Measurements from ENCODE around the gene PLS1.

Gene PLS1

DNA sequence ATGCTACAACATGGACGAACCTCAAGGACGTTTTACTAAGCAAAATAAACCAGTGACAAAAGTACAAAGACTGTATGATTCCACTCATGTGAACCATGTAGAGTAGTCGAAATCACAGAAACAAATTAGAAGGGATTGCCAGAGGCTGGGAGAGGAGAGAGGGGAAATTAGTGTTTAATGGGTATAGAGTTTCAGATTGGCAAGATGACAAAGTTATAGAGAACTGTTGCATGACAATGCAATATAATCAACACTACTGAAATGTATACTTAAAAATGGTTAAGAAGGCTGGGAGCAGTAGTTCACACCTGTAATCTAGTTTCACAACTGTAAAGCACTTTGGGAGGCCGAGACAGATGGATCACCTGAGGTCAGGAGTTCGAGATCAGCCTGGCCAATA, 36.9 kb downstream of the PLS1 start:
- Histone ChIP-seq H3K79me2 (ENCODE audit: control insufficient read depth, low read length) (no peaks in the 10 kb centered on the region), H3K9me3 (ENCODE audit: control insufficient read depth, insufficient read depth, low read length) (no peaks in the 10 kb centered on the region), H3K4me2 (ENCODE audit: low read length) (no peak overlapping the region), H3K9me2 (replicated peaks; ENCODE audit: control insufficient read depth, low read length) (no peaks in the 10 kb centered on the region), H3K4me1 (ENCODE audit: control insufficient read depth, low read length) (peaks cover 34% of the 10 kb centered on the region), H3K27ac (ENCODE audit: low read depth, low read length) (no peak overlapping the region), H3K4me3 (ENCODE audit: low read length) (no peak overlapping the region), H3K36me3 (ENCODE audit: control insufficient read depth, low read length) (no peaks in the 10 kb centered on the region), H3K27me3 (ENCODE audit: control insufficient read depth, low read length) (no peaks in the 10 kb centered on the region), H3F3A (ENCODE audit: control insufficient read depth, insufficient read depth) (no peaks in the 10 kb centered on the region), H4K20me1 (ENCODE audit: control insufficient read depth, insufficient read depth, low read depth, low read length) (no peaks in the 10 kb centered on the region)
- TF ChIP-seq, protein P1, sequence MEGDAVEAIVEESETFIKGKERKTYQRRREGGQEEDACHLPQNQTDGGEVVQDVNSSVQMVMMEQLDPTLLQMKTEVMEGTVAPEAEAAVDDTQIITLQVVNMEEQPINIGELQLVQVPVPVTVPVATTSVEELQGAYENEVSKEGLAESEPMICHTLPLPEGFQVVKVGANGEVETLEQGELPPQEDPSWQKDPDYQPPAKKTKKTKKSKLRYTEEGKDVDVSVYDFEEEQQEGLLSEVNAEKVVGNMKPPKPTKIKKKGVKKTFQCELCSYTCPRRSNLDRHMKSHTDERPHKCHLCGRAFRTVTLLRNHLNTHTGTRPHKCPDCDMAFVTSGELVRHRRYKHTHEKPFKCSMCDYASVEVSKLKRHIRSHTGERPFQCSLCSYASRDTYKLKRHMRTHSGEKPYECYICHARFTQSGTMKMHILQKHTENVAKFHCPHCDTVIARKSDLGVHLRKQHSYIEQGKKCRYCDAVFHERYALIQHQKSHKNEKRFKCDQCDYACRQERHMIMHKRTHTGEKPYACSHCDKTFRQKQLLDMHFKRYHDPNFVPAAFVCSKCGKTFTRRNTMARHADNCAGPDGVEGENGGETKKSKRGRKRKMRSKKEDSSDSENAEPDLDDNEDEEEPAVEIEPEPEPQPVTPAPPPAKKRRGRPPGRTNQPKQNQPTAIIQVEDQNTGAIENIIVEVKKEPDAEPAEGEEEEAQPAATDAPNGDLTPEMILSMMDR (IDR thresholded peaks at IDR 0.05; ENCODE audit: low read depth, low read length, poor library complexity, severe bottlenecking) = no peak
- no peak for TF ChIP-seq EZH2phosphoT487 (IDR thresholded peaks at IDR 0.05; ENCODE audit: borderline replicate concordance, low read length)

DNA sequence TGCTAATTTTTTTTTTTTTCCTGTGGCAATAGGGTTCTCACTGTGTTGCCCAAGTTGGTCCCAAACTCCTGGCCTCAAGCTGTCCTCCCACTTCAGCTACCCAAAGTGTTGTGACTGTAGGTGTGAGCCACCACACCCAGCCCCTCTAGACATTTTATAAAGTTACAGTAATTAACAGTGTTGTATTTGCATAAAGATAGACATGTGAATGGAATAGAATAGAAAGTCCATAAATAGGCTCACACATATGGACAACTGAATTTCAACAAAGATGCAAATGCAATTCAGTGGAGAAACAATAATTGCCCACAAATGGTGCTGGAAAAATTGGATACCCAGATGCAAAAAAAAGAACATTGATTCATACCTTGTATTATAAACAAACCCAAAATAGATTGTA, 39.9 kb downstream of the PLS1 start:
- no peak for TF ChIP-seq EZH2phosphoT487 (IDR thresholded peaks at IDR 0.05; ENCODE audit: borderline replicate concordance, low read length)
- TF ChIP-seq, protein P1 (IDR thresholded peaks at IDR 0.05; ENCODE audit: low read depth, low read length, poor library complexity, severe bottlenecking) = no peak
- 0 out of 2 replicates have a peak overlapping the region, but pooled peaks have one; percentile 3 for H3K4me2 ChIP-seq (ENCODE audit: low read length)
- H3K9me2 ChIP-seq (replicated peaks; ENCODE audit: control insufficient read depth, low read length) = no peaks in the 10 kb centered on the region

DNA sequence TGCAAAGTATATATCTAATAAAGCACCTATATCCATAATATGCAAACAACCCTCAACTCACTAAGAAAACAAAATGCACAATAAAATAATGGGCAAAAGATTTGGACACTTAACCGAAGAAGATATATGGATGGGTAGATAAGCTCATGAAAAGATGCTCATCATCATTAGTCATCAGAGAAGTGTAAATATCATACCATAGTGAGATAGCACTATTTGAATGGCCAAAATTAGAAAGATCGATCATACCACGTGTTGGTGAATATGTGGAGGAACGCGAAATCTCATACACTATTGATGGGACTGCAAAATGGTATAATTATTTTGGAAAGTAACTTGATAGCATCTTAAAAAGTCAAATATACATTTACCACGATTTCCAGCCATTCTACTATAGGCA, 40.5 kb downstream of the PLS1 start:
- H3K9me3 ChIP-seq (ENCODE audit: control insufficient read depth, insufficient read depth, low read length) = no peaks in the 10 kb centered on the region
- no peaks in the 10 kb centered on the region for H3F3A ChIP-seq (ENCODE audit: control insufficient read depth, insufficient read depth)
- no peak overlapping the region for H3K4me2 ChIP-seq (ENCODE audit: low read length)
- no peaks in the 10 kb centered on the region for H4K20me1 ChIP-seq (ENCODE audit: control insufficient read depth, insufficient read depth, low read depth, low read length)
- H3K27ac ChIP-seq (ENCODE audit: low read depth, low read length) = no peak overlapping the region
- H3K4me1 ChIP-seq (ENCODE audit: control insufficient read depth, low read length) = peaks cover 34% of the 10 kb centered on the region
- no peak overlapping the region for H3K4me3 ChIP-seq (ENCODE audit: low read length)
- no peak for TF ChIP-seq EZH2phosphoT487 (IDR thresholded peaks at IDR 0.05; ENCODE audit: borderline replicate concordance, low read length)
- TF ChIP-seq, protein P1 (IDR thresholded peaks at IDR 0.05; ENCODE audit: low read depth, low read length, poor library complexity, severe bottlenecking) = no peak
- no peaks in the 10 kb centered on the region for H3K27me3 ChIP-seq (ENCODE audit: control insufficient read depth, low read length)
- H3K9me2 ChIP-seq (replicated peaks; ENCODE audit: control insufficient read depth, low read length) = no peaks in the 10 kb centered on the region
- no peaks in the 10 kb centered on the region for H3K79me2 ChIP-seq (ENCODE audit: control insufficient read depth, low read length)
- no peaks in the 10 kb centered on the region for H3K36me3 ChIP-seq (ENCODE audit: control insufficient read depth, low read length)

More for the DNA sequence above, 39.9 kb downstream of the PLS1 start:
- no peaks in the 10 kb centered on the region for H3K79me2 ChIP-seq (ENCODE audit: control insufficient read depth, low read length)
- H3K27me3 ChIP-seq (ENCODE audit: control insufficient read depth, low read length) = no peaks in the 10 kb centered on the region
- H3K4me3 ChIP-seq (ENCODE audit: low read length) = no peak overlapping the region
- no peaks in the 10 kb centered on the region for H3F3A ChIP-seq (ENCODE audit: control insufficient read depth, insufficient read depth)
- H3K36me3 ChIP-seq (ENCODE audit: control insufficient read depth, low read length) = no peaks in the 10 kb centered on the region
- no peak overlapping the region for H3K27ac ChIP-seq (ENCODE audit: low read depth, low read length)
- H3K4me1 ChIP-seq (ENCODE audit: control insufficient read depth, low read length) = peaks cover 34% of the 10 kb centered on the region
- no peaks in the 10 kb centered on the region for H4K20me1 ChIP-seq (ENCODE audit: control insufficient read depth, insufficient read depth, low read depth, low read length)
- no peaks in the 10 kb centered on the region for H3K9me3 ChIP-seq (ENCODE audit: control insufficient read depth, insufficient read depth, low read length)
